Stomach smooth muscle (tissue), 2 donors: ENCODE results near the gene SLC25A43.
"Not testable (repeated sequence)": the region's sequence is repeated elsewhere in the genome, so short reads cannot be mapped to it uniquely, and the experiment has no call there.

ENCODE experiments used
- H3K27ac ChIP-seq: one replicate; pipeline ENCODE4 v1.7.0; 2013; ENCODE audit warnings: mild to moderate bottlenecking, low read length, inconsistent platforms
- H3K27me3 ChIP-seq, 2 donors: one replicate each; pipeline ENCODE4 v1.7.0; 2013; ENCODE audit warnings: low read length in 2 of 2; ENCODE audit not compliant: insufficient read depth in 2 of 2, control insufficient read depth in 1 of 2
- H3K36me3 ChIP-seq, 2 donors: one replicate each; pipeline ENCODE4 v1.7.0; 2013; ENCODE audit warnings: low read length in 2 of 2; ENCODE audit not compliant: control insufficient read depth in 2 of 2, insufficient read depth in 2 of 2
- H3K4me1 ChIP-seq: one replicate; pipeline ENCODE4 v1.7.0; 2013; ENCODE audit warnings: low read length; ENCODE audit not compliant: control insufficient read depth, insufficient read depth
- H3K4me3 ChIP-seq, 2 donors: one replicate each; pipeline ENCODE4 v1.7.0; 2013; ENCODE audit warnings: low read length in 2 of 2
- H3K9ac ChIP-seq, 2 donors: one replicate each; pipeline ENCODE4 v1.7.0; 2013; ENCODE audit warnings: low read length in 2 of 2, mild to moderate bottlenecking in 1 of 2
- H3K9me3 ChIP-seq, 2 donors: one replicate each; pipeline ENCODE4 v1.7.0; 2013; ENCODE audit warnings: low read length in 2 of 2; ENCODE audit not compliant: control insufficient read depth in 2 of 2
- donor health status: healthy.
- donor health status: Pancreatic carcinoma.

The SLC25A43 gene

GRCh38 chrX:119424999-119425398 lies 25.9 kb downstream of the SLC25A43 start:
- Histone ChIP-seq H3K27ac (no peak overlapping the region), H3K36me3 (peaks cover 0 to 2% of the 10 kb centered on the region in 2 donors), H3K27me3 (peaks cover 0 to 2% of the 10 kb centered on the region in 2 donors), H3K4me1 (no peaks in the 10 kb centered on the region), H3K9ac (no peak overlapping the region), H3K9me3 (no peaks in the 10 kb centered on the region), H3K4me3 (no peak overlapping the region)

GRCh38 chrX:119427024-119427794 lies 28.1 kb downstream of the SLC25A43 start:
- H3K27ac ChIP-seq, result no peak overlapping the region

GRCh38 chrX:119427795-119428185 lies 28.7 kb downstream of the SLC25A43 start:
- Histone ChIP-seq H3K36me3 (no peaks in the 10 kb centered on the region), H3K27ac (no peak overlapping the region), H3K9me3 (no peaks in the 10 kb centered on the region), H3K4me1 (no peaks in the 10 kb centered on the region), H3K9ac (no peak overlapping the region), H3K27me3 (peaks cover 0 to 2% of the 10 kb centered on the region in 2 donors), H3K4me3 (no peak overlapping the region)

More at GRCh38 chrX:119427024-119427794, 28.1 kb downstream of the SLC25A43 start:
- Histone ChIP-seq H3K36me3 (peaks cover 0 to 2% of the 10 kb centered on the region in 2 donors), H3K9me3 (no peaks in the 10 kb centered on the region), H3K9ac (no peak overlapping the region), H3K4me3 (no peak overlapping the region), H3K27me3 (peaks cover 0 to 2% of the 10 kb centered on the region in 2 donors), H3K4me1 (no peaks in the 10 kb centered on the region)

- Histone ChIP-seq H3K27ac (no peak overlapping the region), H3K36me3 (no peaks in the 10 kb centered on the region), H3K4me1 (no peaks in the 10 kb centered on the region), H3K9ac (no peak overlapping the region), H3K4me3 (no peak overlapping the region), H3K27me3 (peaks cover 0 to 2% of the 10 kb centered on the region in 2 donors), H3K9me3 (no peaks in the 10 kb centered on the region)
These were observed 30.3 kb downstream of the SLC25A43 start for GRCh38 chrX:119429471-119429870.

- H3K4me3 ChIP-seq, H3K27me3 ChIP-seq, H3K27ac ChIP-seq, H3K9me3 ChIP-seq, H3K9ac ChIP-seq, H3K36me3 ChIP-seq, H3K4me1 ChIP-seq: not testable (repeated sequence)
These were observed 42.2 kb downstream of the SLC25A43 start for GRCh38 chrX:119441295-119441694.

- Histone ChIP-seq H3K27me3 (no peaks in the 10 kb centered on the region), H3K9ac (no peak overlapping the region), H3K9me3 (no peaks in the 10 kb centered on the region), H3K36me3 (no peaks in the 10 kb centered on the region), H3K4me1 (no peaks in the 10 kb centered on the region), H3K27ac (no peak overlapping the region), H3K4me3 (no peak overlapping the region)
These were observed 43.1 kb downstream of the SLC25A43 start for GRCh38 chrX:119442286-119442685.

GRCh38 chrX:119453202-119453601 lies 54.1 kb downstream of the SLC25A43 start:
- Histone ChIP-seq H3K27me3 (peaks cover 0 to 2% of the 10 kb centered on the region in 2 donors), H3K4me3 (no peak overlapping the region), H3K27ac (no peak overlapping the region), H3K36me3 (peaks cover 0 to 2% of the 10 kb centered on the region in 2 donors), H3K9ac (no peak overlapping the region), H3K9me3 (no peaks in the 10 kb centered on the region), H3K4me1 (no peaks in the 10 kb centered on the region)

GRCh38 chrX:119455264-119455663 lies 56.1 kb downstream of the SLC25A43 start:
- no peak overlapping the region for H3K9ac ChIP-seq
- H3K9me3 ChIP-seq, result no peaks in the 10 kb centered on the region
- H3K4me1 ChIP-seq, result no peaks in the 10 kb centered on the region
- H3K4me3 ChIP-seq, result no peak overlapping the region
- no peaks in the 10 kb centered on the region for H3K27me3 ChIP-seq
- no peak overlapping the region for H3K27ac ChIP-seq
- H3K36me3 ChIP-seq, result peaks cover 0 to 2% of the 10 kb centered on the region in 2 donors

- Histone ChIP-seq H3K4me1 (no peaks in the 10 kb centered on the region), H3K9me3 (no peaks in the 10 kb centered on the region), H3K4me3 (no peak overlapping the region), H3K9ac (no peak overlapping the region), H3K36me3 (no peaks in the 10 kb centered on the region), H3K27ac (no peak overlapping the region), H3K27me3 (no peaks in the 10 kb centered on the region)
These were observed 60.0 kb downstream of the SLC25A43 start for GRCh38 chrX:119459181-119459580.

- no peaks in the 10 kb centered on the region for H3K9me3 ChIP-seq
- no peak overlapping the region for H3K4me3 ChIP-seq
- peaks cover 2 to 8% of the 10 kb centered on the region in 2 donors for H3K36me3 ChIP-seq
- no peak overlapping the region for H3K27ac ChIP-seq
- H3K27me3 ChIP-seq, result no peaks in the 10 kb centered on the region
- peaks cover 7% of the 10 kb centered on the region for H3K4me1 ChIP-seq
- H3K9ac ChIP-seq, result no peak overlapping the region
These were observed 66.4 kb downstream of the SLC25A43 start for GRCh38 chrX:119465555-119465954.

- Histone ChIP-seq H3K4me3 (no peak overlapping the region), H3K9me3 (no peaks in the 10 kb centered on the region), H3K4me1 (peaks cover 7% of the 10 kb centered on the region), H3K36me3 (peaks cover 3 to 12% of the 10 kb centered on the region in 2 donors), H3K9ac (no peak overlapping the region), H3K27me3 (no peaks in the 10 kb centered on the region), H3K27ac (no peak overlapping the region)
These were observed 67.8 kb downstream of the SLC25A43 start for GRCh38 chrX:119466970-119467369.
